K562 (cell line): Measurements from ENCODE around the gene BCL7C. TPM values are rescaled to one million over a fixed set of nuclear protein-coding genes. Genes with fewer than 3 reads are reported as not detected.

Experiments used
- CBX1 ChIP-seq: sonication (generic); IDR thresholded peaks from 2 replicates; pipeline ENCODE4 v1.6.1; 2016; ENCODE audit warnings: antibody characterized with exemption, low read depth, mild to moderate bottlenecking
- DEAF1 ChIP-seq: fragments of 450-650 bp; formaldehyde crosslinking; IDR thresholded peaks from 2 replicates; pipeline ENCODE4 v1.4.0; 2020; ENCODE audit warnings: mild to moderate bottlenecking, moderate library complexity
- DIDO1 ChIP-seq: fragments of 450-650 bp; IDR thresholded peaks from 2 replicates; pipeline ENCODE4 v1.6.1; 2016; ENCODE audit warnings: low read depth, missing biosample characterization, missing genetic modification characterization
- E2F3 ChIP-seq: fragments of 250-450 bp; sonication (Bioruptor Pico); IDR thresholded peaks from 2 replicates; pipeline ENCODE4 v1.4.0; 2020; ENCODE audit warnings: mild to moderate bottlenecking
- FOXJ3 ChIP-seq: sonication (generic); formaldehyde crosslinking; IDR thresholded peaks from 2 replicates; pipeline ENCODE4 v1.4.0; 2020; ENCODE audit warnings: mild to moderate bottlenecking, missing genetic modification reagents
- HDAC3 ChIP-seq: fragments of 450-650 bp; IDR thresholded peaks from 2 replicates; pipeline ENCODE4 v1.6.1; 2018; ENCODE audit warnings: borderline replicate concordance, mild to moderate bottlenecking, moderate library complexity; ENCODE audit not compliant: partially characterized antibody
- NR0B1 ChIP-seq: fragments of 450-650 bp; IDR thresholded peaks from one replicate; pipeline ENCODE4 v1.6.1; 2018; ENCODE audit warnings: mild to moderate bottlenecking, moderate library complexity; ENCODE audit not compliant: partially characterized antibody
- NR2C2 ChIP-seq, 2 experiments: fragments of 200-800 bp in 1 of 2; sonication (Bioruptor generic) in 1 of 2; sonication (generic) in 1 of 2; formaldehyde crosslinking in 1 of 2; IDR thresholded peaks; 2 replicates each; pipeline versions ENCODE4 v1.6.1 to v1.8.0; 2016 to 2022; ENCODE audit warnings: mild to moderate bottlenecking in 1 of 2, missing compliant biosample characterization in 1 of 2, missing genetic modification characterization in 1 of 2, missing genetic modification reagents in 1 of 2
- NR4A1 ChIP-seq, 2 experiments: fragments of 250-450 bp in 1 of 2; fragments of 450-650 bp in 1 of 2; sonication (Bioruptor Pico) in 1 of 2; IDR thresholded peaks; 2 replicates each; pipeline versions ENCODE4 v1.4.0 to v1.6.1; 2016 to 2020; ENCODE audit warnings: mild to moderate bottlenecking in 2 of 2, missing compliant biosample characterization in 1 of 2, missing genetic modification characterization in 1 of 2, moderate library complexity in 1 of 2
- RBBP5 ChIP-seq: fragments of 200-600 bp; sonication (generic); IDR thresholded peaks from 2 replicates; pipeline ENCODE4 v1.6.1; 2012; ENCODE audit warnings: borderline replicate concordance, mild to moderate bottlenecking, low read length, control low read depth, inconsistent platforms; ENCODE audit not compliant: insufficient read depth, poor library complexity, severe bottlenecking
- SRSF3 ChIP-seq: fragments of 200-400 bp; formaldehyde crosslinking; IDR thresholded peaks from 2 replicates; pipeline ENCODE4 v1.6.1; 2016; ENCODE audit warnings: mild to moderate bottlenecking, low read length, moderate library complexity; ENCODE audit not compliant: insufficient read depth
- XRCC3 ChIP-seq: fragments of 450-650 bp; IDR thresholded peaks from 2 replicates; pipeline ENCODE4 v1.6.1; 2017; ENCODE audit warnings: mild to moderate bottlenecking, moderate library complexity
- ZBTB11 ChIP-seq, 3 experiments: fragments of 200-800 bp in 1 of 3; fragments of 250-450 bp in 1 of 3; fragments of 450-650 bp in 1 of 3; sonication (Bioruptor Pico) in 1 of 3; sonication (Bioruptor generic) in 1 of 3; formaldehyde crosslinking in 1 of 3; IDR thresholded peaks; 2 replicates each; pipeline versions ENCODE4 v1.6.1 to v1.8.0; 2016 to 2022; ENCODE audit warnings: mild to moderate bottlenecking in 2 of 3, missing genetic modification characterization in 2 of 3, missing compliant biosample characterization in 1 of 3, moderate library complexity in 1 of 3
- ZFX ChIP-seq: sonication (generic); formaldehyde crosslinking; IDR thresholded peaks from 2 replicates; pipeline ENCODE4 v1.8.0; 2022; ENCODE audit warnings: mild to moderate bottlenecking, missing genetic modification reagents, moderate library complexity
- ZKSCAN1 ChIP-seq: fragments of 150-350 bp; IDR thresholded peaks from 2 replicates; pipeline ENCODE4 v1.6.1; 2016; ENCODE audit warnings: low read depth, low read length
- ZNF140 ChIP-seq: fragments of 250-450 bp; sonication (Bioruptor Pico); IDR thresholded peaks from 2 replicates; pipeline ENCODE4 v1.8.0; 2021; ENCODE audit warnings: moderate library complexity, mild to moderate bottlenecking, inconsistent platforms
- ZNF263 ChIP-seq: sonication (generic); formaldehyde crosslinking; IDR thresholded peaks from 2 replicates; pipeline ENCODE4 v1.8.0; 2022; ENCODE audit warnings: mild to moderate bottlenecking, missing genetic modification reagents, borderline replicate concordance
- ZNF589 ChIP-seq: fragments of 200-800 bp; sonication (Bioruptor generic); IDR thresholded peaks from 2 replicates; pipeline ENCODE4 v1.6.1; 2016; ENCODE audit warnings: low read depth, missing genetic modification characterization, missing compliant biosample characterization
- polyA plus RNA-seq, 8 experiments: library from polyadenylated mRNA; depleted of rRNA in 4 of 8; stranded (reverse) in 5 of 8; unstranded in 3 of 8; fragments of >200 nt; fragmentation: Nextera tagmentation in 2 of 8; fragmentation: Illumina TruSeq in 1 of 8; extraction: Ambion mirVana in 2 of 8; extraction: Trizol in 1 of 8; gene quantifications; 2 replicates each; pipeline versions ENCODE4 v1.2.1 to v1.2.3, GENCODE V29; 2011 to 2014; ENCODE audit warnings: inconsistent platforms in 1 of 8, missing spikeins in 1 of 8
- total RNA-seq, 7 experiments: library from RNA; depleted of rRNA in 6 of 7; stranded (reverse); fragments of >200 nt in 6 of 7; fragmentation: Illumina TruSeq in 2 of 7; extraction: Trizol in 2 of 7; gene quantifications; 2 replicates each; pipeline versions ENCODE4 v1.2.1 to v1.2.3, GENCODE V29; 2011 to 2021; ENCODE audit warnings: low replicate concordance in 1 of 7

BCL7C gene
- total and polyA plus RNA-seq, 9 of the 15 experiments (the other 6 are each of a cell fraction or from before 2014, with no cell fraction given) = 1.7 to 85.8 (median 19.6) TPM

GRCh38 chr16:30902029-30902972 lies 8.4 kb upstream of the BCL7C start (continued):
- TF ChIP-seq DIDO1 (tag) (no peak), E2F3 (CRISPR knock-in tag) (no peak), NR4A1 (CRISPR knock-in tag; IDR thresholded peaks at IDR 0.05) (no peak), NR4A1 (tag; IDR thresholded peaks at IDR 0.05) (0 out of 2 replicates have a peak, but pooled peaks have one; percentile 28), DEAF1 (CRISPR knock-in tag) (no peak), NR2C2 (CRISPR knock-in tag; IDR thresholded peaks at IDR 0.05) (no peak), NR2C2 (tag; IDR thresholded peaks at IDR 0.05) (peak; percentile 67), ZKSCAN1 (no peak), FOXJ3 (no peak), ZNF140 (no peak), ZNF263 (no peak), XRCC3 (no peak), CBX1 (peak; percentile 18; the same call in 1 of the 2 replicates), NR0B1 (no peak), ZNF589 (CRISPR knock-in tag) (peak; percentile 43; the same call in 1 of the 2 replicates), RBBP5 (peak; percentile 78), HDAC3 (no peak), ZFX (CRISPR knock-in tag) (peak; percentile 85), ZBTB11 (CRISPR knock-in tag; IDR thresholded peaks at IDR 0.05) (peak in 1 of 3 experiments; percentile 66; a peak in 2 of 6 replicates), SRSF3 (no peak)
